HG02571 (cell line): ENCODE results near the gene TPD52L1.

Experiments used
- ATAC-seq: cut with Tn5 transposase; IDR thresholded peaks from one replicate; pipeline ENCODE4 v1.9.1; 2021; ENCODE audit warnings: mild to moderate bottlenecking, moderate library complexity; ENCODE audit not compliant: unreplicated experiment

TPD52L1 gene

GRCh38 chr6:125207956-125208355 is 54.4 kb downstream of the TPD52L1 start:
- no peak for ATAC-seq

GRCh38 chr6:125208625-125209249 is 55.2 kb downstream of the TPD52L1 start:
- no peak for ATAC-seq

- ATAC-seq = no peak
Observed at GRCh38 chr6:125210667-125211066, 57.1 kb downstream of the TPD52L1 start.

- no peak for ATAC-seq
Observed at GRCh38 chr6:125211352-125211751, 57.8 kb downstream of the TPD52L1 start.

- no peak for ATAC-seq
Observed at GRCh38 chr6:125212377-125212776, 58.8 kb downstream of the TPD52L1 start.

GRCh38 chr6:125213939-125214338 is 60.4 kb downstream of the TPD52L1 start:
- no peak for ATAC-seq

- no peak for ATAC-seq
Observed at GRCh38 chr6:125215252-125215819, 61.8 kb downstream of the TPD52L1 start.

- ATAC-seq = no peak
Observed at GRCh38 chr6:125216015-125216414, 62.4 kb downstream of the TPD52L1 start.

GRCh38 chr6:125217369-125217768 is 63.8 kb downstream of the TPD52L1 start:
- ATAC-seq = no peak

- ATAC-seq = no peak
Observed at GRCh38 chr6:125217992-125218391, 64.4 kb downstream of the TPD52L1 start.

GRCh38 chr6:125219361-125219895 is 65.9 kb downstream of the TPD52L1 start:
- no peak for ATAC-seq

- ATAC-seq = no peak
Observed at GRCh38 chr6:125220712-125221111, 67.1 kb downstream of the TPD52L1 start.

- ATAC-seq = no peak
Observed at GRCh38 chr6:125222531-125223455, 69.2 kb downstream of the TPD52L1 start.

GRCh38 chr6:125224231-125224861 is 70.8 kb downstream of the TPD52L1 start:
- no peak for ATAC-seq

- no peak for ATAC-seq
Observed at GRCh38 chr6:125227244-125227643, 73.7 kb downstream of the TPD52L1 start.

GRCh38 chr6:125228981-125229479 is 75.5 kb downstream of the TPD52L1 start:
- ATAC-seq = no peak

GRCh38 chr6:125230674-125231073 is 77.1 kb downstream of the TPD52L1 start:
- ATAC-seq = no peak

- ATAC-seq = no peak
Observed at GRCh38 chr6:125231133-125231532, 77.6 kb downstream of the TPD52L1 start.

- ATAC-seq = no peak
Observed at GRCh38 chr6:125231574-125232343, 78.2 kb downstream of the TPD52L1 start.

GRCh38 chr6:125232466-125232865 is 78.9 kb downstream of the TPD52L1 start:
- no peak for ATAC-seq
